K562 (cell line): ENCODE measurements around the gene ATP23.

ENCODE experiments used
- FOSL1 ChIP-seq: fragments of 200-800 bp; sonication (Bioruptor generic); conservative IDR thresholded peaks from 2 replicates; pipeline ENCODE4 v1.6.1; 2016; ENCODE audit warnings: missing genetic modification characterization, missing compliant biosample characterization
- KAT7 ChIP-seq: sonication (generic); formaldehyde crosslinking; IDR thresholded peaks from 2 replicates; pipeline ENCODE4 v1.8.0; 2022; ENCODE audit warnings: missing genetic modification reagents, mild to moderate bottlenecking, borderline replicate concordance
- KLF16 ChIP-seq: IDR thresholded peaks from 2 replicates; pipeline ENCODE4 v1.6.1; 2016; ENCODE audit warnings: antibody characterized with exemption
- MEF2D ChIP-seq: conservative IDR thresholded peaks from 2 replicates; pipeline ENCODE4 v1.6.1; 2016; ENCODE audit warnings: low read depth, missing genetic modification characterization, missing compliant biosample characterization
- SMAD1 ChIP-seq: fragments of 150-350 bp; IDR thresholded peaks from 2 replicates; pipeline ENCODE4 v1.6.1; 2014; ENCODE audit warnings: low read length, low read depth; ENCODE audit not compliant: partially characterized antibody
- USF2 ChIP-seq: sonication (generic); formaldehyde crosslinking; IDR thresholded peaks from 2 replicates; pipeline ENCODE4 v1.5.0; 2020; ENCODE audit warnings: missing genetic modification reagents
- TF ChIP-seq, protein P1 (sequence below), 3 experiments: IDR thresholded peaks in 2 of 3; conservative IDR thresholded peaks in 1 of 3; 2 replicates each; pipeline ENCODE4 v1.5.1; 2011 to 2012; ENCODE audit warnings: low read length in 3 of 3, mild to moderate bottlenecking in 3 of 3, control low read depth in 2 of 3, improper control_type of control experiment in 1 of 3, inconsistent platforms in 1 of 3, low read depth in 1 of 3, mixed read lengths in 1 of 3, moderate library complexity in 1 of 3; ENCODE audit not compliant: insufficient read depth in 2 of 3
- TF ChIP-seq, protein P2 (sequence below): sonication (generic); formaldehyde crosslinking; IDR thresholded peaks from 2 replicates; pipeline ENCODE4 v1.4.0; 2020; ENCODE audit warnings: mild to moderate bottlenecking, missing genetic modification reagents

DNA sequence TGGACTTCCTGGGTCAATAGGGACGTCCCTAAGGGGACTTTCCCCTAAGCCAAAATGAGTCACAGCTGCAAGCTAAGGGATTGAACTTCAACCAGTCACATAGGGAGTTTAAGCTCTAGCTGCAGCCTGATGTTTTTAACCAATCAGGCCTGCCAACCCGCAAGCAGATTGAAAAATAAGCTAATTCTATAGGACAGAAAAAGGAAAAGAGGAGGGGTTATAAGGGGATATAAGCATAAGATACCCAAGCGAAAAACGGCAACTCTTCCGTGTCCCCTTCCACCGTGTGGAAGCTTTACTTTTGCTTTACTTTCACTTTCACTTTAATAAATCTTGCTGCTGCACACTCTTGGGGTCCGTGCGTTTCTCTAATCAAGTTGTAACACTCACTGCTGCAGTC is 24.4 kb downstream of the ATP23 start:
- TF ChIP-seq, protein P1, sequence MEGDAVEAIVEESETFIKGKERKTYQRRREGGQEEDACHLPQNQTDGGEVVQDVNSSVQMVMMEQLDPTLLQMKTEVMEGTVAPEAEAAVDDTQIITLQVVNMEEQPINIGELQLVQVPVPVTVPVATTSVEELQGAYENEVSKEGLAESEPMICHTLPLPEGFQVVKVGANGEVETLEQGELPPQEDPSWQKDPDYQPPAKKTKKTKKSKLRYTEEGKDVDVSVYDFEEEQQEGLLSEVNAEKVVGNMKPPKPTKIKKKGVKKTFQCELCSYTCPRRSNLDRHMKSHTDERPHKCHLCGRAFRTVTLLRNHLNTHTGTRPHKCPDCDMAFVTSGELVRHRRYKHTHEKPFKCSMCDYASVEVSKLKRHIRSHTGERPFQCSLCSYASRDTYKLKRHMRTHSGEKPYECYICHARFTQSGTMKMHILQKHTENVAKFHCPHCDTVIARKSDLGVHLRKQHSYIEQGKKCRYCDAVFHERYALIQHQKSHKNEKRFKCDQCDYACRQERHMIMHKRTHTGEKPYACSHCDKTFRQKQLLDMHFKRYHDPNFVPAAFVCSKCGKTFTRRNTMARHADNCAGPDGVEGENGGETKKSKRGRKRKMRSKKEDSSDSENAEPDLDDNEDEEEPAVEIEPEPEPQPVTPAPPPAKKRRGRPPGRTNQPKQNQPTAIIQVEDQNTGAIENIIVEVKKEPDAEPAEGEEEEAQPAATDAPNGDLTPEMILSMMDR (IDR thresholded peaks at IDR 0.05 in 2 of 3, conservative IDR thresholded peaks at IDR 0.05 in 1 of 3; ENCODE audit: insufficient read depth in 2 of 3, low read depth in 1 of 3, low read length in 3 of 3): no peak
- no peak for TF ChIP-seq SMAD1
- TF ChIP-seq KAT7: no peak
- no peak; the same call in 1 of the 2 replicates for TF ChIP-seq FOSL1 (tag)
- no peak for TF ChIP-seq USF2 (CRISPR knock-in tag)
- TF ChIP-seq MEF2D: no peak
- TF ChIP-seq, protein P2, sequence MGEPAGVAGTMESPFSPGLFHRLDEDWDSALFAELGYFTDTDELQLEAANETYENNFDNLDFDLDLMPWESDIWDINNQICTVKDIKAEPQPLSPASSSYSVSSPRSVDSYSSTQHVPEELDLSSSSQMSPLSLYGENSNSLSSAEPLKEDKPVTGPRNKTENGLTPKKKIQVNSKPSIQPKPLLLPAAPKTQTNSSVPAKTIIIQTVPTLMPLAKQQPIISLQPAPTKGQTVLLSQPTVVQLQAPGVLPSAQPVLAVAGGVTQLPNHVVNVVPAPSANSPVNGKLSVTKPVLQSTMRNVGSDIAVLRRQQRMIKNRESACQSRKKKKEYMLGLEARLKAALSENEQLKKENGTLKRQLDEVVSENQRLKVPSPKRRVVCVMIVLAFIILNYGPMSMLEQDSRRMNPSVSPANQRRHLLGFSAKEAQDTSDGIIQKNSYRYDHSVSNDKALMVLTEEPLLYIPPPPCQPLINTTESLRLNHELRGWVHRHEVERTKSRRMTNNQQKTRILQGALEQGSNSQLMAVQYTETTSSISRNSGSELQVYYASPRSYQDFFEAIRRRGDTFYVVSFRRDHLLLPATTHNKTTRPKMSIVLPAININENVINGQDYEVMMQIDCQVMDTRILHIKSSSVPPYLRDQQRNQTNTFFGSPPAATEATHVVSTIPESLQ (CRISPR knock-in tag): no peak
- TF ChIP-seq KLF16: no peak
